GM19043 (cell line): ENCODE results near the gene KDM1B.

Source experiments
- ATAC-seq: cut with Tn5 transposase; IDR thresholded peaks from one replicate; pipeline ENCODE4 v1.9.1; 2021; ENCODE audit warnings: low read depth; ENCODE audit not compliant: unreplicated experiment

Gene KDM1B

GRCh38 chr6:18155150-18155863 is at the start of gene KDM1B:
Gene KDM1B (plus strand): TSS chr6:18155422. CDS start chr6:18159896, 4,474 bp downstream.
- peak; percentile 89 for ATAC-seq

- ATAC-seq, result no peak
Observed at GRCh38 chr6:18107061-18107460, 48.2 kb upstream of the KDM1B start.

- ATAC-seq, result no peak
Observed at GRCh38 chr6:18110162-18110561, 45.1 kb upstream of the KDM1B start.

- no peak for ATAC-seq
Observed at GRCh38 chr6:18115356-18115755, 39.9 kb upstream of the KDM1B start.

- ATAC-seq, result no peak
Observed at GRCh38 chr6:18117136-18117535, 38.1 kb upstream of the KDM1B start.

GRCh38 chr6:18118330-18118729 is 36.9 kb upstream of the KDM1B start:
- no peak for ATAC-seq

- no peak for ATAC-seq
Observed at GRCh38 chr6:18119236-18119635, 36.0 kb upstream of the KDM1B start.

- no peak for ATAC-seq
Observed at GRCh38 chr6:18121580-18122127, 33.6 kb upstream of the KDM1B start.

- ATAC-seq, result peak; percentile 99
Observed at GRCh38 chr6:18122128-18123093, 32.8 kb upstream of the KDM1B start, which contains the start of gene NHLRC1. Gene NHLRC1 (minus strand): TSS chr6:18122677. CDS start chr6:18122606, 71 bp downstream.

GRCh38 chr6:18126121-18126520 is 29.1 kb upstream of the KDM1B start:
- ATAC-seq, result no peak

GRCh38 chr6:18132346-18132745 is 22.9 kb upstream of the KDM1B start:
- no peak for ATAC-seq

GRCh38 chr6:18135171-18135570 is 20.1 kb upstream of the KDM1B start:
- no peak for ATAC-seq

- ATAC-seq, result no peak
Observed at GRCh38 chr6:18136260-18136659, 19.0 kb upstream of the KDM1B start.

- no peak for ATAC-seq
Observed at GRCh38 chr6:18138906-18139305, 16.3 kb upstream of the KDM1B start.

- no peak for ATAC-seq
Observed at GRCh38 chr6:18139935-18140621, 15.1 kb upstream of the KDM1B start.

- ATAC-seq, result no peak
Observed at GRCh38 chr6:18141805-18142590, 13.2 kb upstream of the KDM1B start.

GRCh38 chr6:18142591-18142861 is 12.7 kb upstream of the KDM1B start:
- ATAC-seq, result no peak

- no peak for ATAC-seq
Observed at GRCh38 chr6:18147160-18147559, 8.1 kb upstream of the KDM1B start.

- no peak for ATAC-seq
Observed at GRCh38 chr6:18147616-18148015, 7.6 kb upstream of the KDM1B start.
